GM19351 (cell line): Measurements from ENCODE around the gene SLX4IP.

Experiments
- ATAC-seq: cut with Tn5 transposase; IDR thresholded peaks from one replicate; pipeline ENCODE4 v1.9.1; 2021; ENCODE audit warnings: mild to moderate bottlenecking, moderate library complexity; ENCODE audit not compliant: unreplicated experiment

The SLX4IP gene

DNA sequence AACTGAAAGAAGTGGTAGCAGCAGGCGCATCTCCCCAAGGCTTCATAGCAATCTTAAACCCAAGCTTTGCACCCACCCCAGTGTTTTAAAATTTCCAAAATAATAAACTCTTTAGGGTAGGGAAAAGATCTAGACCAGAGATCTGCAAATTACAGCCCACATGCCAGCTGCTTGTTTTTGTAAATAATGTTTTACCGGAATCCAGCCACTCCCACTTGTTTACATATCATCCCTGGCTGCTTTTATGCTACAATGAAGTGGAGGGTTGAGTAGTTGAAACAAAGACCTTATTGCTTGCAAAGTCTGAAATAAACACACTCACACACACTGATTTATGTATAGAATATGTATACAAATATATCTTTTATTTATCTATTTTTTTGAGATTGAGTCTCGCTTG, 30.0 kb downstream of the SLX4IP start:
- no peak for ATAC-seq

DNA sequence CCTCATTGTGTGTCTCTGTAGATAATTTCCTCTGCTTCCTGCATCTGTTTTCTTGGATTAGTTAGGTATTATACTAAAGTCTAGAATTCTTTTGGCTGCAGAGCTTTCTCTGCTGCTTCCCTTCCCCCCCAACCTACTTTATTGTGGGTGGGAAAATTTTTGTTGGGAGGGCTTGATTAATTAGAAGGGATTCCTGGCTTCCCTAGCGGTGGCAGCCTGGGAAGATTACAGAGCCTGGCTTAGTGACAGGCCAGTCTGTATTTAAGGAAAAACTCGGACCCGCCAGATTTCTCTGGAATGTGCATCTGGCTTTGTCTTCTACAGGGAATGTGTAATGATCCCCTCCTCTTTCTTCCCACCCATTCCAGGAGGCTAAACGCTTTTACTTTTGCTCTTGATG, 31.2 kb downstream of the SLX4IP start:
- no peak for ATAC-seq

DNA sequence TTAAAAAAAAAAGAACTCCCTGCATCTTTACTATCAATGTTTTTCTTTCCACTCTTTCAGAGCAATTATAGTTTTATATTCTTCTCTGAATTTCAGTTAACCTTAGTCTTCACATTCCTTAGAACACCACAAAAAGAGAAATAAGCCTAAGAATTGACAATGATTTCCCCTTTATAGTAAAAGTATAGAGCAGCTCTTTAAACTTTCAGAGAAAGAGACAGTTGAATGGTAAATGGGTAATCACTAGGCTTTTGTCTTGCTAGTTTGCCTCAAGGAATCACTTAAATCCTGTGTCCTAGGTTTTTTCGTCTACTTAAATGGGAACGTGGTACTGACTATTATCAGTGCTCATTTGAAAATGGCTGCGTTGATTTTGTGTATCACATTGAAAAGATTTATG, 31.8 kb downstream of the SLX4IP start:
- ATAC-seq, result no peak

DNA sequence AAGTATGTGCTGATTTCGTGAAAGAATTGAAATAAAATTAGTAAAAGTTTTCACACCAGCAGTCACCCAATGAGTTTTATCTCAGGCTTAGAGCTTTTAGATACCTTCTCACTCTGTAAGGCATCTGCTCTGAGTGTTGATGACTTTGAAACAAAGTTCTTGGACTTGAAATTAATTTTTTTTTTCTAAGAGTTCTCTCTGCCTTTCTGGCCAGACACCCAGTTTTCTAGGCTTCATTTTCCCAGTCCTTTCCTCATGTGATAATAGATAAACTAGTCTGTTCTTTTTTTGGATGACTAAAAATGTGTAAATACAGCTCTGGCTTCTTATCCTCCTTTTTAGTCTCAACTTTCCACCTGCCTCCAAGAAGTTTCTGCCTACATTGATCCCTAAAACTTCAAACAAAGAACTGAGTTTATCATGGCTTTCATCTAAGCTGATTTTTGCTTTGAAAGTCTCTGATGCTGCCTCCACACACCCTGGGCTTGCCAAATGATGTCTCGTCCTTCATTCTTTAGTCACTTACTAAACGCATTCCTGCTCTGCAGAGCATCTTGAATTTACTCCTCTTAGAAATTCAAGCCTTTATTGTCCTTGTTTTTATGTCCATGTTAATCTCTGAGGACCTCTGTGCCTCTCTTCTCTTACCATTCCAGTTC, 32.7 kb downstream of the SLX4IP start:
- no peak for ATAC-seq

DNA sequence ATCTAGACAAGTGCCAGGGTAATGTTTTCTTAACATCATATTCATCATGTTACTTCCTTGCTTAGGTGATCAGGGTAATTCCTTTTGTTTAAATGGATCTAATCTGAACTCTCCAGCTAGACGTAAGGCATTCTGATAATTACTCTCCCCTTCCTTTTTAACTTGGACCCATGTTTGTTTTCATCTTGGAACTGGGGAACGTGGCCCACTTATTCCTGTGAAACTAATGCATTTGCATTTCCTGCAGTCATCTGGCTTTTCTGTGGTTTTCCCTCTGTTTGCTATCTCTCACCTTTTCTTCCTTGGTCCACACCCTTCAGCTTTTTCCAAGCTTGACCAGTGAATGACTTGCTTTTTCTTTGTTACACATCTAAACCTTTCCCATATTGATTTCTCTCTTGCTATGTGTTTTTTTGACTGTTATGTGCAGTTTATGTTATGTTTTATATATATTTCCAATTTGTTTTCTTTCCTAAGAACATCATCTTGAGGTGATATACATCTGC, 33.3 kb downstream of the SLX4IP start:
- no peak for ATAC-seq

DNA sequence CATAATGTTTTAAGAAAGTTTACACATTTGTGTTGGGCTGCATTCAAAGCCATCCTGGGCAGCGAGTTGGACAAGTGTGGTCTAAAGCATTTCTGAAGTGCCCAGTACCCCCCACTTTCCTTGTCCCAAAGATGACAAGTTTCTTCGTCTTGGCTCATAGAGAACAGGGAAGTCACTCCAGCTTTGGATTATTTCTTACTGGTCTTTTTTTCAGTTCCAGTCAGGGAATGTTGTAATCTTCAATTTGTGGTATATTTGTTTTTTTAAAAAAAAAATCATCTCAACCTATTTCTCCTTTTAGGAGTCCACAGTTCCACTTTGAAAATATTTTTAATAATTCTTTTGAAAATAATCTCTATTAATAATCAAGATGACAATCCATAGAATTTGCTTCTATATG, 34.0 kb downstream of the SLX4IP start:
- ATAC-seq, result no peak

DNA sequence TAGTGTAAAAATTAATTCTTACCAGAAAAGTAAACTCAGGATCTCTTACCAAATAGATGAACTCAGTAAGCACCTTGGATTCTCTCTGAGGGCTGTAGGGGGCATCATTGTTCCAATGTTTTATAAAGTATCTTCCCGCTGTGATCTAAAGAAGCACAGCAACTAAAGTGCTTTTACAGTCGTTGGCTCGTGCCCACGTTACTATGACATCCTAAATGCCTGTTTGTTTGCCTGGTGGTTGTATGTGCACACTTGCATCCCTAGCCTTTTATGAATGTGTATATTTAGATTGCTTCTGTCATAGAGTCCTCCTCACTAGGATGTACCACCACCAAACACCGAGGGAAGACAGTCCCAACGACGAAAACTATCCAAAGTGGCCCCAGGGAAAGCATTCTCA, 34.5 kb downstream of the SLX4IP start:
- ATAC-seq, result no peak

DNA sequence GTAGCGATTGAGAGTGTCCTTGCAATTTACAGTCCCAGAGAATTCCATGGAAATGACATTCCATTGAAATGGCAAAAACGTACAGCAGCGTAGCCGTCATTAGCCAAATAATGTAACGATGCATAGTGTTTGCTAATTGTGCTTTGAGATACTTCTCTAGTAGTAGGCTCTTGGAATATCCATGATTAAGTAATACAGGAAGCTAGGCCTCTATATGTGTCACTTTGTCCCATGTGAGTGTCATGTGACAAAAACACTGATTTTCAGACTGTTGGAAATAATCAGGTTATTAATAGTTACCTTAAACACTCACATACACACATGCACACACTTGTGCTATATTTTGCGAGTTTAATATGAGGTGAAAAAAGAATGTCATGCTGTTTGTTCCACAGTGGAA, 35.2 kb downstream of the SLX4IP start:
- no peak for ATAC-seq

DNA sequence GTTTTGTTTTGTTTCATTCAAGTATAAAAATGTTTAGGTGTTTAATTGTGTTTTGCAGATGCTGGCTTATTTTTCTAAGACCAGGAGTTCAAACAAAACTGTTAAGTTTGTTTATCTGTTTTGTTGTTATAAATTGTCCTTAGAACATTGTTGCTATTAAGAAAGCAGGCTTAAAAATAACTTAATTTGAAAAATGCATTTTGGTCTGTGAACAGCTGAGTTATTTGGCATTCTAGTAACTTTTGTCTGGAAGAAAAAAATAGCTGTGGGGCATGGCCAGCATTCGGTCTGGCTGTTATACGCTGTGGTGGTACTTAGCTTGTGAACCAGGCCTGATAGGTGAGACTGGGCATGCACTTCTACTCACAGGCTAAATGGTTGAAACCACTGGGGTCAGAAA, 37.8 kb downstream of the SLX4IP start:
- no peak for ATAC-seq

DNA sequence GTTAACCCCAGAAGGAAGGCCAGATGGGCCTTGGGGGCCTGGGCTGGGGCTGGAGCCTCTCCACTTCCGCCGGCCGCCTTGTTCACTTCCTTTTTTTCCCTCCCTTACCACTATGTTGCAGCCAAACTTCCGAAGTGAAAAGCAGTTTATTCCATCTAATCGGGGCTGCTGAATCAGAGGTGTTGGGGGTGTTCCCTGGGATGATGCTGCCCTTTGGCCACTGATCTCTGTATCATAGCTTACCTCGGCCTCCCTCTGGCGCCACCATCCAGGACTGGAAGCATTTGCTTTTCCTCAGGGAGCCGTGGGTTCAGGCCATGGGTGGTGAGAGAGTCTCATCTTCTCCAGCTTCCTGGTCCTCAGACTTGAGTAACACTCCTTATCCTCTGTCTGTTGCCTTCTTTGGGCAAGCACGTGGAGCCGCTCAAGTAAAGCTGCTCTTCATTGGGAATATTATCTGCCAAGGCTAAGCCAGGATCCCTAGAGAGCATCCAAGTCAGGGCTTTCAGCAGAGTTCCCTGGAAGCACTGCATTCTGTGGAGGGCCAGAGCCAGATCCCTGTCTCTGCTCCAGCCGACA, 39.6 kb downstream of the SLX4IP start:
- no peak for ATAC-seq

DNA sequence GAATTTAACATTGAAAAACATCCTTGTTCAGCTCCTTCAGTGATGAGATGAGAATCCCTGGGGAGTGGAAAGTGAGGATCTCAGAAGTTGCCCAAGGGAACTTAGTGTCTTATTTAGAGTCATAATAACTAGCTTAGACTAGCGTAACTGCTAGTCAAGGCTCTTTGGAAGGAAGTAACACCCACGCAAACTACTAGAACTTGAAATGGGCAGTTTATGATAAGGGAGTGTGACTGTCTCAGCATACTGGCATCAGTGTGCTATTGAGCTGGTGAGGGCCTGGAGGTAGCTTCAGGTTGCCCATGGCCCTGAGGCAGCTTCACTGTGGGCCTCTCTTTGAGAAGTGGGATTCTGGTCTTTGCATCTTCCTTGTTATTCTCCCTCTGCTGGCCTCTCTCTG, 40.1 kb downstream of the SLX4IP start:
- no peak for ATAC-seq

DNA sequence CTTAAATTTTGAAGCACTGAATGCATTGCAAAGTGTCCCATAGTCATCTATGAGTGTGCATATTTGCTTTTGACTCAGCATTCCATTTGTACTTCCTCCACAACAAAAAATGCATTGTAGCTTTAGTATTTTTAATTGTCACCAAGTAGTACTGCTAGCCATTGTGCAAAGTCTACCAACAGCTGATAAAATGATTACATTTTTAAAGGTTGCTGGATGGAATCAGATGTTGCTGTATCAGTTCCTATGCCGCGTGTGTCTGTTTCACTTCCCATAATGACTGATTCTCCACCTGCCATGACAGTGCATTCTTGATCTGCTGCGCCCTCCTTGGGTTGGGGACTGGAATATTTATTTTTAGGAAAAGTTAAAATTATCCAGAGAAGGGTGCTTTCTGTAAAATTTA, 41.2 kb downstream of the SLX4IP start:
- ATAC-seq, result peak; percentile 70

DNA sequence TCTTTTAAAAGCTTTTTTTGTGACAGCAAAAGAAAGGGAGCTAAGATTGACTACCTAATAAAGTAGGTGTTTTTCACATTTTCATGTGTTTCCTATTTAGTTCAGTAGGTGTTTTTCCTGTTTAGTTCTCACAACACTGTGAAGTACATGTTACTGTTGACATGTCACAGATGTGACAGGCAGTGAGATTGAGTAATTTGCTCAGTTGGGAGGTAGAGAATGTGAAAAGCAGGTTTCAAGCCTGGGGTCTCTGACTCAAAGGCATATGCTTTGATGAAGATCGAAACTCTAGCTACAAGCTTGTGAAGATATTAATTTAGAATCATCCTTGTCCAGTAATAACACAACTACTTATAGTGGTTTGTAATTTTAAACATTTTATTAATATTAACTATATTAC, 43.1 kb downstream of the SLX4IP start:
- peak; percentile 74 for ATAC-seq

DNA sequence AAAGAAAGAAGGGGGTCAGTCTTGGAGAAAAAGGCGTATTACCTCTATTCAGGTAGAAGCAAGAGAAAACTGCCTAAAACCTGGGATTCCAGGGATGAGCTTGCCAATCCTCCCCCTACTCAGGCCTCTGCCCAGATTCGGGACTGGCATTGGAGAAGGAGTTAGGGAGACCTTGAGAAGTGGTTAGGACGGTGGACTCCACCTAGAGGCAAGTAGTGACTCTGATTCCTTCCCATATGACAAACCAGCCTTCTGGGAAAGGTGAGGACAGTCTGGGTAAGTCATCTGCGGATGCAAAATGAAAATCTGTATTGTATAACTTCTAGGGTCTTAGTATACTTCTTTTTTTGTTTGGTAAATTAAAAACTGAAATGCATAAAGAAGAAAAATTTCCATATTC, 43.8 kb downstream of the SLX4IP start:
- no peak for ATAC-seq

DNA sequence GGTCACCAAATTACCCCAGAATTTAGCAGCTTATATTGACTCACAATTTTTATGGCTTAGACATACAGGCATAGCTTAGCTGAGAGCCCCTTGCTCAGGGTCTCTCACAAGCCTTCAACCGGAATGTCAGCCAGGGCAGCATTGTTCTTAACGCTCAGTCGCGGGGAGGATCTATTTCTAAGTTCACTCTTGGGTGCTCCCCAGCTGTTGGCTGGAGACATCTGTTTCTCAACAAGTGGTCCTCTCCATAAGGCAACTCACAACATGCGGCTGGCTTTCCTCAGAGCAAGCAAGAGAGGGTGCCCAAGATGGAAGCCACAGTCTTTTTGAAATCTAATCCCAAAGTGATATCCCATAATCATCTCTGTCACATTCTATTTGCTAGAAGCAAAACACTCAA, 46.6 kb downstream of the SLX4IP start:
- no peak for ATAC-seq

DNA sequence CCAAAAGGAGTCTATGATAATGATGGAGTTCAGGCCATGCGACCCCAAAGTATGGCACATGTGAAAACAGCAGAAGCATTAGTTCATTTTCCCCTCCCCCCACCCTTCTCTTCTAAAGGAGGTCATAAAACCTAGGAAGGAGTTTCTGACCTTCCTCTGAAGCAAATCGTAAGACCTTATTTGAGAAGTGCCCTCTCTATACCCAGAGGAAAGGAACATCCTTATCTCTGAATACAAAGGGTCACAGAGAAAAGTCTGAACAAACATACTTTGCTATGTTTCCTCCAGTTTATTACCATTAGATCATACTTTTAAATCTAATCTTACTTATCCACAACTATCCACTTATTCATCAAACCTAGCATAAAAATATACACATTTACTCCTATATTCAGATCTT, 48.6 kb downstream of the SLX4IP start:
- no peak for ATAC-seq

DNA sequence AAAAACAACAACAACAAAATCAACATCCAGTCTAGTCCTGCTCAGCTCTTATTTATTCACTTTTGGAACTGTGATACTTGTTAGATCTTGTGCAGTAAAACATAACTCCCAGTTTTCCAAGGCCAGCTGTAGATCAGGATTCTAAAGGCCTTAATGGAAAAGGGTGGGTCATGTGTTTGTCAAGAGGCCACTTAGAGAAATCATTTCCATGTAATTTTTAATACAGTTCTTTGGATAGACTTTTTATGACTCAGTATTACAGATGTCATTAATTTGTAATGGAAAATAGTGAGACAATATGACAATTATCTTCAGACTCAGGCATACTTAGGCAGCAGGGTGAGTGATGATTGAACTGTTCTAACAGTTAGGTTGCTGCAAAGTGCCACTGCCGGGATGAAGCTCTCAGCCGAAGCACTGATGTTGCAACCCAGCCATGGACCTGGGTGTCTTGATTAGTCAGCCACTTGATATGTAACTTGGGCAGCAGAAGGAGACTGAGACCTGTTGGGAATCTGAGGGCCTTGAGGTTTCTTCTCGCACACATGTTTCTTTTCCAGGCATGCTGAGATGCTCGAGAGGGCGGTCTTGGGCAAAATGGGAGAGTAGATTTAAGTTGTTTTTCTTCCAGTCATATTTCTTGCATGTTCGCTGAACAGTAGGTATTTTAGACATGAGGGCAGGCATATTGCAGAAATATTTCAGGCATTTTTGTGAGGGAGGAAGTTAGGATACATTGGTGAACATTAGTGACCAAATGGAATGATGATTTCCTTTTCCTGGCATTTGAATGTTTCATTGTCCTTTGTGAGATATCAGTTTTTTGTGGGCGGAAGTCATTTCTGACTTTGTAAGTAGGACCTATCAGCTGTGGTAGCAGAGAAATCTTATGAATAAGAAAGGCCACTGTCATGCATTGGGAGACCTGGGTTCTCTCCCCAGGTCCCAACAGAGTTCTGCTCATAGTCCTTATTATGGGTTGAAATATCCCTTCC, 52.3 kb downstream of the SLX4IP start:
- ATAC-seq, result no peak

DNA sequence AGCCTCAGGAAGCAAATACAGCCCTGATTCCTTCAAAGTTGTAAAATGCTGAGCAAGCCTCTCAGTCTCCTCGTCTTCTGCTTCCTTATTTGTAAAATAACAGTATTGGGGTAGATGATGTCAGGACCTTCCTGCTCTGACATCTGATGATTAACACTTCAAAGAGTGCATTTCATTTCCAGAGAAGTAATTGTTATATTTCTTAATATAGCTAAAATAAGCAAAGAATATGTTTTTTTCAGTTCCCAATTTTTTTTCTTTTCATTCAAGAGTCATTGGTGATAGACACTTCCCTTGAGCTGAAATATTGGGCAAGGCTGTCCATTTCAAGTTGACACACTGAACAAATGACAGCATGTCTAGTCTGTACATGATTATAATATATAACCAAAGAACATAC, 53.4 kb downstream of the SLX4IP start:
- ATAC-seq, result no peak

DNA sequence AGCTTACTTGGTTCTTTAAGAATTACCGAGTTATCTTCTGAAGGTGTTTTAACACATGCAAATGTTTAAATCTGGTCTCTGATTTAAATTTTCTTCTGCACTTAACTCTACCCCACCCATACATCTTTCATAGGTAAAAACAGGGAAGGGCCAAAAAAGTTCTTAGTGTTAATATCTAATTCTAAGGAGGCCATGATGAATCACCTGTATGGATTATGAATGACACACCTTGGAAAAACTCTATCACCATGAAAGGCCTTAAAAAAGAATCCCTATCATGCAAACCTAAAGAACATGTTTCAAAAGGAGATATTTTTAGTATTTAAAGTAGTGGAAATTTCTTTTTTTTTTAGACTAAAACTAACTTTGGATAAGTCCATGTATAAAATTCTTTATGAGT, 54.7 kb downstream of the SLX4IP start:
- ATAC-seq, result no peak

DNA sequence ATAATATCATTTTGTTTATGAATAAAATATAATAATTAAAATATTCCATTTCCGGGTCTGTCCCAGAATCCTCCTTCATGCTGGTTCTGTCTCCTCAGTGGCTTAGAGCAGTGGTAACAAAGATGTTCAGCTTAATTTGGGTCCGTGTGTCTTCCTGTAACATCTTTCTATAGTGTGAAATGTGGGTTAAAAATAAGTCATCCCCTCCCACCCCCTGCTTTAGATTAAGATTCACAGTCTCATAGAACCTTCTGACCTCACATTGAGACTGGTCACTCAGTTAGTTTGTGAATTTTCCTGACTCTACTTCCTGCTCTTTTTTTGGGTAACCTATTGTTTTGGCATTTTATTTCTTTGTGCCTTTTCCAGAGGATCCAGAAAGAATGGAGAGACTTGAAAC, 55.2 kb downstream of the SLX4IP start:
- ATAC-seq, result no peak

DNA sequence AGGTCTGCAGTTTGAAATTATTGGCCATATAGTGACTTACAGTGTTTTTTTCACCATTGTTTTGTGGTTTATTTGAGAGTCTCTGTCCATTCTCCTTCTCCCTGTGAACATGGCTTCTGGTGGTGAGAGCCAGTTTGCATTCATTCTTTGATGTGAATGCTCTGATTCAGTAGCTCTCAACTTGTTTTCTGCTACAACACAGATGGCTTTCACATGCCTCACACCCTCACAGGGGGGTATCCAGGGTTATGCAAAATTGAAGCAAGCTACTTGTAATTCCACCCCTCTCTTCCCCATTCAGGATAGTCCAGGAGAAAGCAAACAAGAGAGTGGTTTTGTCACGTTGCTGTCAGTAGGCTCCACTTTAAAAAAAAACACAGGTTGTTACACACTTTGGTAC, 55.6 kb downstream of the SLX4IP start:
- no peak for ATAC-seq

DNA sequence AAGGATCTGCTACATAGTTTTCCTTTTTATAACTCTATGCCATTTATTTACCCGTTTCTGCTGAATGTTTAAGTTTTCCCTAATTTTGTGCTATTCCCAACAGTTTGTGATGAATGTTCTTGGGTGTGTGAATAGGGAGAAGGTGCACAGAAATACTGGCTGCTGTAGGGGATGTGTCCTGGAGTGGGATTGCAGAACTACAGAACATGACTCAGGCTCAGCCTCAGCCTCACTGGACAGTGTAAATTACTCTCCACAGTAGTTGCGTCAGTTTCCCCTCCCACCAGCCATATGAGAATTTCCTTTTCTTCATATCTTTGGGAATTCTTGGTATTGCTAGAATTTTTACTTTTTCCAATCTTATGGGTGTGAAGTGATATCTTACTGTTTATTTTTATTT, 57.0 kb downstream of the SLX4IP start:
- no peak for ATAC-seq
